ENCODE measurements around the gene KANK4. TPM values are rescaled to one million over a fixed set of nuclear protein-coding genes. Genes with fewer than 3 reads are reported as not detected.
A peak's percentile ranks its signal among the peaks of the same experiment; 100 is the strongest.

Gene KANK4
- total and polyA plus RNA-seq, 2 donors (not counting 1 experiment from before 2014, with no cell fraction given), result not detected

GRCh38 chr1:62364721-62365120 is 45.5 kb upstream of the KANK4 start:
- H3K4me3 ChIP-seq (replicated peaks in 1 of 4; ENCODE audit: control extremely low read depth in 1 of 4, insufficient read depth in 1 of 4, low read depth in 3 of 4, low read length in 4 of 4), result no peak overlapping the region
- H3K9me3 ChIP-seq (ENCODE audit: control insufficient read depth, insufficient read depth, low read depth, low read length), result no peaks in the 10 kb centered on the region
- H3K79me2 ChIP-seq (ENCODE audit: control insufficient read depth, insufficient read depth, low read length), result no peaks in the 10 kb centered on the region
- no peak overlapping the region for H3K9ac ChIP-seq (ENCODE audit: insufficient read depth, low read length)
- no peaks in the 10 kb centered on the region for H3K36me3 ChIP-seq (ENCODE audit: control insufficient read depth, insufficient read depth, low read length)
- DNase-seq (ENCODE audit: low read depth in 2 of 2), result peak in 1 of 2 donors; percentile 28
- TF ChIP-seq EZH2 (IDR thresholded peaks at IDR 0.05; ENCODE audit: low read length, missing control alignments) (no peak), CTCF (conservative IDR thresholded peaks at IDR 0.05 in 1 of 2, IDR thresholded peaks at IDR 0.05 in 1 of 2; ENCODE audit: low read depth in 1 of 2, low read length in 2 of 2) (no peak)
- no peaks in the 10 kb centered on the region for H3K27me3 ChIP-seq (ENCODE audit: control insufficient read depth, insufficient read depth, low read length)
- no peaks in the 10 kb centered on the region for H4K20me1 ChIP-seq (ENCODE audit: control insufficient read depth, extremely low read depth, insufficient read depth, low read length)
- H2AFZ ChIP-seq (ENCODE audit: low read length), result no peak overlapping the region
- no peak overlapping the region for H3K4me2 ChIP-seq (ENCODE audit: extremely low read depth, insufficient read depth, low read length)
- H3K4me1 ChIP-seq (ENCODE audit: control insufficient read depth, extremely low read depth, insufficient read depth, low read length), result no peaks in the 10 kb centered on the region
- H3K27ac ChIP-seq (ENCODE audit: insufficient read depth, low read length), result no peak overlapping the region

GRCh38 chr1:62362926-62363325 is 43.7 kb upstream of the KANK4 start:
- Histone ChIP-seq H3K36me3 (ENCODE audit: control insufficient read depth, insufficient read depth, low read length) (no peaks in the 10 kb centered on the region), H3K4me3 (replicated peaks in 1 of 4; ENCODE audit: control extremely low read depth in 1 of 4, insufficient read depth in 1 of 4, low read depth in 3 of 4, low read length in 4 of 4) (no peak overlapping the region), H3K27ac (ENCODE audit: insufficient read depth, low read length) (no peak overlapping the region), H3K9ac (ENCODE audit: insufficient read depth, low read length) (no peak overlapping the region), H3K27me3 (ENCODE audit: control insufficient read depth, insufficient read depth, low read length) (no peaks in the 10 kb centered on the region), H3K9me3 (ENCODE audit: control insufficient read depth, insufficient read depth, low read depth, low read length) (no peaks in the 10 kb centered on the region), H3K4me1 (ENCODE audit: control insufficient read depth, extremely low read depth, insufficient read depth, low read length) (no peaks in the 10 kb centered on the region), H3K79me2 (ENCODE audit: control insufficient read depth, insufficient read depth, low read length) (no peaks in the 10 kb centered on the region), H3K4me2 (ENCODE audit: extremely low read depth, insufficient read depth, low read length) (no peak overlapping the region), H2AFZ (ENCODE audit: low read length) (no peak overlapping the region), H4K20me1 (ENCODE audit: control insufficient read depth, extremely low read depth, insufficient read depth, low read length) (no peaks in the 10 kb centered on the region)
- TF ChIP-seq CTCF (conservative IDR thresholded peaks at IDR 0.05 in 1 of 2, IDR thresholded peaks at IDR 0.05 in 1 of 2; ENCODE audit: low read depth in 1 of 2, low read length in 2 of 2) (no peak), EZH2 (IDR thresholded peaks at IDR 0.05; ENCODE audit: low read length, missing control alignments) (no peak)
- DNase-seq (ENCODE audit: low read depth in 2 of 2), result no peak

- no peaks in the 10 kb centered on the region for H4K20me1 ChIP-seq (ENCODE audit: control insufficient read depth, extremely low read depth, insufficient read depth, low read length)
- peak in 1 of 2 donors; percentile 24 for DNase-seq (ENCODE audit: low read depth in 2 of 2)
- no peaks in the 10 kb centered on the region for H3K27me3 ChIP-seq (ENCODE audit: control insufficient read depth, insufficient read depth, low read length)
- TF ChIP-seq CTCF (conservative IDR thresholded peaks at IDR 0.05 in 1 of 2, IDR thresholded peaks at IDR 0.05 in 1 of 2; ENCODE audit: low read depth in 1 of 2, low read length in 2 of 2) (no peak), EZH2 (IDR thresholded peaks at IDR 0.05; ENCODE audit: low read length, missing control alignments) (no peak)
- no peaks in the 10 kb centered on the region for H3K79me2 ChIP-seq (ENCODE audit: control insufficient read depth, insufficient read depth, low read length)
- no peak overlapping the region for H3K4me2 ChIP-seq (ENCODE audit: extremely low read depth, insufficient read depth, low read length)
- no peak overlapping the region for H2AFZ ChIP-seq (ENCODE audit: low read length)
- H3K36me3 ChIP-seq (ENCODE audit: control insufficient read depth, insufficient read depth, low read length), result no peaks in the 10 kb centered on the region
- H3K9ac ChIP-seq (ENCODE audit: insufficient read depth, low read length), result no peak overlapping the region
- H3K27ac ChIP-seq (ENCODE audit: insufficient read depth, low read length), result no peak overlapping the region
- no peaks in the 10 kb centered on the region for H3K4me1 ChIP-seq (ENCODE audit: control insufficient read depth, extremely low read depth, insufficient read depth, low read length)
- no peak overlapping the region for H3K4me3 ChIP-seq (replicated peaks in 1 of 4; ENCODE audit: control extremely low read depth in 1 of 4, insufficient read depth in 1 of 4, low read depth in 3 of 4, low read length in 4 of 4)
- no peaks in the 10 kb centered on the region for H3K9me3 ChIP-seq (ENCODE audit: control insufficient read depth, insufficient read depth, low read depth, low read length)
Measured at GRCh38 chr1:62362061-62362917, 43.1 kb upstream of the KANK4 start.

Data from fibroblast of lung (primary cell).